ENCODE data around the gene R3HDM4. TPM values are rescaled to one million over a fixed set of nuclear protein-coding genes. Genes with fewer than 3 reads are reported as not detected.
"Not testable (repeated sequence)": the region's sequence is repeated elsewhere in the genome, so short reads cannot be mapped to it uniquely, and the experiment has no call there.

The R3HDM4 gene
- total RNA-seq, 2 donors from 2014 or later: 48.4 to 68.3 TPM

DNA sequence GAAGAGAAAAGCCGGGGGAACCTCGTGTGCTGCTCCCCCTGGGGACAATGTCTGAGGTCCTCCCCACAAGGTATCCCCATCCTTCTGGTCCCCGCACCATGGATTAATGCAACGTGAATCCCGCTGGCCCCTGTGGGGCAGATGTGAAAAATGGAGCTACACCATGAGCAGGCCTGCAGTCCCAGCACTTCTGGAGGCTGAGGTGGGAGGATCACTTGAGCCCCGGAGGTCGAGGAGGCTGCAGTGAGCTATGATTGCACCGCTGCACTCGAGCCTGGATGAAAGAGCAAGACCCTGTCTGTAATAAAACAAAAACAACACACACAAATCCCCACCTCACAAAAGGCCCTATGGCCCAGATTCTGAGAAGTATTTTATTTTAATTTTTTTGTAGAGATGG is 54.7 kb downstream of the R3HDM4 start:
- ATAC-seq: no peak
- no peak for DNase-seq (ENCODE audit: low spot score)
- Mint-ChIP-seq H3K36me3 (no peaks in the 10 kb centered on the region), H3K27ac (no peak overlapping the region), H3K27me3 (peaks cover 0 to 10% of the 10 kb centered on the region in 2 donors), H3K9me3 (no peaks in the 10 kb centered on the region), H3K4me1 (ENCODE audit: low read depth in 2 of 2) (peaks cover 9 to 10% of the 10 kb centered on the region in 2 donors), H3K4me3 (no peak overlapping the region)

DNA sequence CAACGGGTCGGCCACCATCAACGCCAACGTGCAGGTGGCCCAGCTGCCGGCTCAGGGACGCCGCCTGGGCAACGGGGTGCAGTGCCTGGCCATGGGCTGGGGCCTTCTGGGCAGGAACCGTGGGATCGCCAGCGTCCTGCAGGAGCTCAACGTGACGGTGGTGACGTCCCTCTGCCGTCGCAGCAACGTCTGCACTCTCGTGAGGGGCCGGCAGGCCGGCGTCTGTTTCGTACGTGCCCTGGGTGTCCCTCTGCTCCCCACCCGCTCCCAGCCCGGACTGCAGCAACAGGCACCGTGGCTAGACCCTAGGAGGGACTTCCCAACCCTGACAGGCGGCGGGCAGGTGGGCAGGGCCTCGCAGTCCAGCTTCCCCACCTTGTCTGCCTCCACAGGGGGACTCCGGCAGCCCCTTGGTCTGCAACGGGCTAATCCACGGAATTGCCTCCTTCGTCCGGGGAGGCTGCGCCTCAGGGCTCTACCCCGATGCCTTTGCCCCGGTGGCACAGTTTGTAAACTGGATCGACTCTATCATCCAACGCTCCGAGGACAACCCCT is 57.4 kb downstream of the R3HDM4 start:
- Mint-ChIP-seq H3K27ac (no peak overlapping the region), H3K4me3 (no peak overlapping the region), H3K36me3 (no peaks in the 10 kb centered on the region), H3K27me3 (peaks cover 0 to 6% of the 10 kb centered on the region in 2 donors), H3K4me1 (ENCODE audit: low read depth in 2 of 2) (peaks cover 0 to 3% of the 10 kb centered on the region in 2 donors), H3K9me3 (no peaks in the 10 kb centered on the region)
- DNase-seq (ENCODE audit: low spot score) (no peak), ATAC-seq (no peak)

DNA sequence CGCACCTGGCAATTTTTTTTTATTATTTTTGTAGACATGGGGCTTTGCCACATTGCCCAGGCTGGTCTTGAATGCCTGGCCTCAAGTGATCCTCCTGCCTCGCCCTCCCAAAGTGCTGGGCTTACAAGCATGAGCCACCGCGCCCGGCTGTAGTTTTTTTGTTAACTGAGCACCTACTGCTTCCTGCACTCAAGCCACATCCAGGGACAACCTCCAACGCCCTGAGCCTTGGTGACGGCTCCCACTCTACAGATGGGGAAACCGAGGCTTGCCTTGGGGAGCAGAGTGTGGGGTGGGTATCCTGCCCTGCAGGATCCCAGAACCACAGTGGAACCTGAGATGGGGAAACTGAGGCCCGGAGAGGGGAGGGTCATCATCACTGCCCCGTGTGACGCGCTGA is 57.9 kb downstream of the R3HDM4 start:
- H3K4me3 Mint-ChIP-seq: no peak overlapping the region
- no peak overlapping the region for H3K27ac Mint-ChIP-seq
- H3K9me3 Mint-ChIP-seq: no peaks in the 10 kb centered on the region
- H3K36me3 Mint-ChIP-seq: no peaks in the 10 kb centered on the region
- H3K4me1 Mint-ChIP-seq (ENCODE audit: low read depth in 2 of 2): peaks cover 0 to 3% of the 10 kb centered on the region in 2 donors
- ATAC-seq: no peak
- peaks cover 0 to 6% of the 10 kb centered on the region in 2 donors for H3K27me3 Mint-ChIP-seq
- no peak for DNase-seq (ENCODE audit: low spot score)

- H3K27ac Mint-ChIP-seq: no peak overlapping the region
- no peak for DNase-seq (ENCODE audit: low spot score)
- no peak for ATAC-seq
- H3K9me3 Mint-ChIP-seq: no peaks in the 10 kb centered on the region
- peaks cover 0 to 3% of the 10 kb centered on the region in 2 donors for H3K4me1 Mint-ChIP-seq (ENCODE audit: low read depth in 2 of 2)
- peaks cover 0 to 6% of the 10 kb centered on the region in 2 donors for H3K27me3 Mint-ChIP-seq
- H3K4me3 Mint-ChIP-seq: no peak overlapping the region
- no peaks in the 10 kb centered on the region for H3K36me3 Mint-ChIP-seq
These were observed 58.5 kb downstream of the R3HDM4 start for GRCh38 chr19:854549-854948.

DNA sequence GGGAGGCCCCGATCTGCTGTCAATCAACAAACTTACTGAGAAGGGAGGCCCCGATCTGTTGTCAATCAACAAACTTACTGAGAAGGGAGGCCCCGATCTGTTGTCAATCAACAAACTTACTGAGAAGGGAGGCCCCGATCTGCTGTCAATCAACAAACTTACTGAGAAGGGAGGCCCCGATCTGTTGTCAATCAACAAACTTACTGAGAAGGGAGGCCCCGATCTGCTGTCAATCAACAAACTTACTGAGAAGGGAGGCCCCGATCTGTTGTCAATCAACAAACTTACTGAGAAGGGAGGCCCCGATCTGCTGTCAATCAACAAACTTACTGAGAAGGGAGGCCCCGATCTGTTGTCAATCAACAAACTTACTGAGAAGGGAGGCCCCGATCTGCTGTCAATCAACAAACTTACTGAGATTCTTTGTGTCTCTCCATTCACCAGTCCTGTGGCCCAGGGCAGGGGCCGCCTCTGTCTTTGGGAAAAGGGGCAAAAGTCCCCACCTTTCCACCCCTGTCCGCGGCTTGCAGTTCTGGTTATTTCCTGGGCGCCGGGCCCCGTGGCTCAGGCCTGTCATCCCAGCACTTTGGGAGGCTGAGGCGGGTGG is 59.3 kb downstream of the R3HDM4 start:
- not testable (repeated sequence) for H3K27ac Mint-ChIP-seq; DNase-seq (ENCODE audit: low spot score); H3K27me3 Mint-ChIP-seq; ATAC-seq; H3K36me3 Mint-ChIP-seq; H3K4me1 Mint-ChIP-seq (ENCODE audit: low read depth in 2 of 2); H3K9me3 Mint-ChIP-seq; H3K4me3 Mint-ChIP-seq

- Mint-ChIP-seq H3K9me3 (no peaks in the 10 kb centered on the region), H3K27me3 (peaks cover 0 to 6% of the 10 kb centered on the region in 2 donors), H3K4me1 (ENCODE audit: low read depth in 2 of 2) (peaks cover 0 to 3% of the 10 kb centered on the region in 2 donors), H3K4me3 (no peak overlapping the region), H3K27ac (no peak overlapping the region), H3K36me3 (no peaks in the 10 kb centered on the region)
- DNase-seq (ENCODE audit: low spot score) (no peak), ATAC-seq (peak in 1 of 2 donors; percentile 37)
These were observed 59.9 kb downstream of the R3HDM4 start for GRCh38 chr19:853014-853585.

- ATAC-seq (no peak), DNase-seq (ENCODE audit: low spot score) (no peak)
- Mint-ChIP-seq H3K4me3 (no peak within 1 kb of the TSS), H3K27ac (no peak within 1 kb of the TSS), H3K27me3 (peaks cover 3 to 4% of the 10 kb centered on the region in 2 donors), H3K36me3 (no peaks in the 10 kb centered on the region), H3K9me3 (no peaks in the 10 kb centered on the region), H3K4me1 (ENCODE audit: low read depth in 2 of 2) (peaks cover 0 to under 1% of the 10 kb centered on the region in 2 donors)
These were observed 60.6 kb downstream of the R3HDM4 start, which contains the start of gene ELANE for GRCh38 chr19:852136-853013. Gene ELANE, plus strand, starts transcription at chr19:852303. Its CDS starts 26 bp downstream, at chr19:852329.

DNA sequence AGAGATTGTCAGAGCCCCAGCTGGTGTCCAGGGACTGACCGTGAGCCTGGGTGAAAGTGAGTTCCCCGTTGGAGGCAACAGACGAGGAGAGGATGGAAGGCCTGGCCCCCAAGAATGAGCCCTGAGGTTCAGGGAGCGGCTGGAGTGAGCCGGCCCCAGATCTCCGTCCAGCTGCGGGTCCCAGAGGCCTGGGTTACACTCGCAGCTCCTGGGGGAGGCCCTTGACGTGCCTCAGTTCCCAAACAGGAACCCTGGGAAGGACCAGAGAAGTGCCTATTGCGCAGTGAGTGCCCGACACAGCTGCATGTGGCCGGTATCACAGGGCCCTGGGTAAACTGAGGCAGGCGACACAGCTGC is 62.1 kb downstream of the R3HDM4 start:
- Mint-ChIP-seq H3K27ac (no peak overlapping the region), H3K27me3 (peaks cover 5 to 9% of the 10 kb centered on the region in 2 donors), H3K4me3 (no peak overlapping the region), H3K36me3 (no peaks in the 10 kb centered on the region), H3K9me3 (no peaks in the 10 kb centered on the region), H3K4me1 (ENCODE audit: low read depth in 2 of 2) (peaks cover 0 to 4% of the 10 kb centered on the region in 2 donors)
- DNase-seq (ENCODE audit: low spot score): no peak
- ATAC-seq: no peak

- H3K36me3 Mint-ChIP-seq: no peaks in the 10 kb centered on the region
These were observed 62.6 kb downstream of the R3HDM4 start for GRCh38 chr19:850221-850978.

DNA sequence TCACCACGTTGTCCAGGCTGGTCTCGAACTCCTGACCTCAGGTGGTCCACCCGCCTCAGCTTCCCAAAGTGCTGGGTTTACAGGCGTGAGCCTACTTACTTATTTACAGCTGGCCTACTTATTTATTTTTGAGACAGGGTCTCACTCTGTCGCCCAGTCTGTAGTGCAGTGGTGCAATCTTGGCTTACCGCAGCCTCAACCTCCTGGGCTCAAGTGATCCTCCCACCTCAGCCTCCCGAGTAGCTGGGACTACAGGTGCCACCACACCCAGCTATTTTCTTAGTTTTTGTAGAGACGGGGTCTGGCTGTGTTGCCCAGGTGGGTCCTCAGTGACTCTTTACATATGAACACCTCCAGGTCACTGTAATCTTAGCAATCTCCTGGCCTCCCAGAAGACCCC is 63.8 kb downstream of the R3HDM4 start:
- peaks cover 13 to 15% of the 10 kb centered on the region in 2 donors for H3K27me3 Mint-ChIP-seq
- H3K36me3 Mint-ChIP-seq; ATAC-seq; DNase-seq (ENCODE audit: low spot score); H3K4me3 Mint-ChIP-seq; H3K9me3 Mint-ChIP-seq; H3K27ac Mint-ChIP-seq; H3K4me1 Mint-ChIP-seq (ENCODE audit: low read depth in 2 of 2): not testable (repeated sequence)

More at GRCh38 chr19:850221-850978, 62.6 kb downstream of the R3HDM4 start:
- Mint-ChIP-seq H3K4me1 (ENCODE audit: low read depth in 2 of 2) (peaks cover 0 to 4% of the 10 kb centered on the region in 2 donors), H3K4me3 (no peak overlapping the region), H3K9me3 (no peaks in the 10 kb centered on the region), H3K27me3 (peaks cover 9 to 15% of the 10 kb centered on the region in 2 donors), H3K27ac (no peak overlapping the region)
- no peak for DNase-seq (ENCODE audit: low spot score)
- ATAC-seq: peak in 1 of 2 donors; percentile 11

DNA sequence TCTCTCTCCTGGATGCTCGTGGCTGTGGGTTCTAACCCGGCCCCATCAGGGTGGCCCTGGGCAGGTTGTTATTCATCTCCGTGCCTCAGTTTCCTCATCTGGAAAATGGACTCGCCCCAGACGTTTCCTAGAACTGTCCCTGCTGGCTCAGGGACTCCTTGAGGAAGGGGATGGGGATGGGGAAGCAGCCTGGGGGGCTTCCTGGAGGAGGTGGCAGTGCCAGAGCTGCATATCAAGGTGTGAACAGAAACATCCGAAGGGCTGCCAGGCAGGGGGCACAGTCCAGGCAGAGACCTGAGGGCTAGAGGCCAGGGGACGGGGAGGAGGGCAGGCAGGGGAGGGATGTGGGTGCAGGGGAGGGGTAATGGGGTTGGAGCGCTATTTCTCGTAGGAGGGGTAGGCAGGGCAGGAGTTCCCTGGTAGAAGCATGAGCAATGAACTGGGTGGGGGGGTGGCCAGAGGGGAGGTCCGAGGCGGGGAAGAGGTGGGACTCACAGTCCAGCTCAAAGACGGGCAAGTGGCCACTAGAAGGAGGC is 64.6 kb downstream of the R3HDM4 start:
- Mint-ChIP-seq H3K4me3 (no peak overlapping the region), H3K9me3 (no peaks in the 10 kb centered on the region), H3K4me1 (ENCODE audit: low read depth in 2 of 2) (peaks cover 0 to 6% of the 10 kb centered on the region in 2 donors), H3K27ac (no peak overlapping the region), H3K36me3 (no peaks in the 10 kb centered on the region), H3K27me3 (peaks cover 13 to 15% of the 10 kb centered on the region in 2 donors)
- DNase-seq (ENCODE audit: low spot score) (no peak), ATAC-seq (no peak)

Measured in natural killer cell treated with Interleukin-12 subunit alpha and Interleukin-12 subunit beta and Interleukin-15 and Interleukin-18, amount 100 ng/mL, for 72 hours (primary cell).